Fibroblast of lung (primary cell): ENCODE results near the gene TIGD6. TPM values are rescaled to one million over a fixed set of nuclear protein-coding genes. Genes with fewer than 3 reads are reported as not detected.

Experiments used
- polyA plus RNA-seq, 2 donors: library from polyadenylated mRNA; depleted of rRNA in 1 of 2; stranded (reverse) in 1 of 2; unstranded in 1 of 2; fragments of >200 nt; gene quantifications; 2 replicates each; pipeline ENCODE4 v1.2.1, GENCODE V29; 2011 to 2012; ENCODE audit warnings: missing spikeins in 1 of 2
- total RNA-seq: library from RNA; depleted of rRNA; stranded (reverse); fragments of >200 nt; gene quantifications from 2 replicates; pipeline ENCODE4 v1.2.1, GENCODE V29; 2014

Gene TIGD6
- total and polyA plus RNA-seq, 2 donors (not counting 1 experiment from before 2014, with no cell fraction given) = 5.7 to 10.4 TPM

Other genes with a start within 250 kb of the TIGD6 start
- gene PDE6A, start 55.9 kb downstream of the TIGD6 start, total RNA-seq = under 0.01 TPM in 2 replicates
- gene PDE6A, start 55.9 kb downstream of the TIGD6 start, polyA plus RNA-seq = 0.02 TPM in 1 of 2 replicates, not detected in the other
- gene SLC26A2, start 39.9 kb downstream of the TIGD6 start, total RNA-seq = 11.6 and 15.7 TPM in 2 replicates
- 7.7 and 10.3 TPM in 2 replicates for gene SLC26A2, start 39.9 kb downstream of the TIGD6 start, polyA plus RNA-seq
- 25.9 and 29.9 TPM in 2 replicates for gene HMGXB3, start 85 bp upstream of the TIGD6 start, total RNA-seq
- gene HMGXB3, start 85 bp upstream of the TIGD6 start, polyA plus RNA-seq = 31.5 and 35.3 TPM in 2 replicates
- not detected in 2 replicates for gene CSF1R, start 85.9 kb upstream of the TIGD6 start, total RNA-seq
- gene CSF1R, start 85.9 kb upstream of the TIGD6 start, polyA plus RNA-seq = 0.07 and 0.15 TPM in 2 replicates
- 151 and 231 TPM in 2 replicates for gene PDGFRB, start 155.2 kb upstream of the TIGD6 start, total RNA-seq
- 77.4 and 347 TPM in 2 replicates for gene PDGFRB, start 155.2 kb upstream of the TIGD6 start, polyA plus RNA-seq
- under 0.01 and 0.33 TPM in 2 replicates for gene CDX1, start 166.1 kb upstream of the TIGD6 start, total RNA-seq
- gene CDX1, start 166.1 kb upstream of the TIGD6 start, polyA plus RNA-seq = 0.09 and 1.8 TPM in 2 replicates
- gene SLC6A7, start 189.4 kb upstream of the TIGD6 start, total RNA-seq = not detected in 2 replicates
- 0.02 TPM in 1 of 2 replicates, not detected in the other for gene SLC6A7, start 189.4 kb upstream of the TIGD6 start, polyA plus RNA-seq